ENCODE results near the gene ELMO1.

The ELMO1 gene

GRCh38 chr7:36999626-37000485 lies 448.8 kb downstream of the ELMO1 start:
- DNase-seq (ENCODE audit: insufficient read length) = no peak
- FAIRE-seq = no peak
- TF ChIP-seq TAF1 (IDR thresholded peaks at IDR 0.05; ENCODE audit: borderline replicate concordance, low read depth, low read length) = no peak
- no peak for TF ChIP-seq POLR2AphosphoS5 (IDR thresholded peaks at IDR 0.05; ENCODE audit: low read depth, low read length)
- TF ChIP-seq POLR2A (IDR thresholded peaks at IDR 0.05; ENCODE audit: low read depth, low read length) = no peak

GRCh38 chr7:36995776-36996175 lies 452.9 kb downstream of the ELMO1 start:
- no peak for FAIRE-seq
- TF ChIP-seq TAF1 (IDR thresholded peaks at IDR 0.05; ENCODE audit: borderline replicate concordance, low read depth, low read length) = no peak
- TF ChIP-seq POLR2AphosphoS5 (IDR thresholded peaks at IDR 0.05; ENCODE audit: low read depth, low read length) = no peak
- no peak for TF ChIP-seq POLR2A (IDR thresholded peaks at IDR 0.05; ENCODE audit: low read depth, low read length)
- DNase-seq (ENCODE audit: insufficient read length) = no peak

GRCh38 chr7:36994456-36995112 lies 454.1 kb downstream of the ELMO1 start:
- TF ChIP-seq POLR2A (IDR thresholded peaks at IDR 0.05; ENCODE audit: low read depth, low read length) (no peak), TAF1 (IDR thresholded peaks at IDR 0.05; ENCODE audit: borderline replicate concordance, low read depth, low read length) (no peak), POLR2AphosphoS5 (IDR thresholded peaks at IDR 0.05; ENCODE audit: low read depth, low read length) (no peak)
- no peak for DNase-seq (ENCODE audit: insufficient read length)
- no peak for FAIRE-seq

- DNase-seq (ENCODE audit: insufficient read length) (peak; percentile 25), FAIRE-seq (peak; percentile 92)
- TF ChIP-seq POLR2AphosphoS5 (IDR thresholded peaks at IDR 0.05; ENCODE audit: low read depth, low read length) (no peak), TAF1 (IDR thresholded peaks at IDR 0.05; ENCODE audit: borderline replicate concordance, low read depth, low read length) (no peak), POLR2A (IDR thresholded peaks at IDR 0.05; ENCODE audit: low read depth, low read length) (no peak)
Observed at GRCh38 chr7:36986948-36987724, 461.5 kb downstream of the ELMO1 start.

GRCh38 chr7:36986511-36986933 lies 462.1 kb downstream of the ELMO1 start:
- TF ChIP-seq POLR2AphosphoS5 (IDR thresholded peaks at IDR 0.05; ENCODE audit: low read depth, low read length) (no peak), TAF1 (IDR thresholded peaks at IDR 0.05; ENCODE audit: borderline replicate concordance, low read depth, low read length) (no peak), POLR2A (IDR thresholded peaks at IDR 0.05; ENCODE audit: low read depth, low read length) (no peak)
- FAIRE-seq = no peak
- DNase-seq (ENCODE audit: insufficient read length) = no peak

GRCh38 chr7:36985866-36986400 lies 462.7 kb downstream of the ELMO1 start:
- no peak for FAIRE-seq
- no peak for DNase-seq (ENCODE audit: insufficient read length)
- TF ChIP-seq POLR2AphosphoS5 (IDR thresholded peaks at IDR 0.05; ENCODE audit: low read depth, low read length) = no peak
- TF ChIP-seq TAF1 (IDR thresholded peaks at IDR 0.05; ENCODE audit: borderline replicate concordance, low read depth, low read length) = no peak
- no peak for TF ChIP-seq POLR2A (IDR thresholded peaks at IDR 0.05; ENCODE audit: low read depth, low read length)

- TF ChIP-seq POLR2A (IDR thresholded peaks at IDR 0.05; ENCODE audit: low read depth, low read length) = no peak
- no peak for TF ChIP-seq TAF1 (IDR thresholded peaks at IDR 0.05; ENCODE audit: borderline replicate concordance, low read depth, low read length)
- no peak for TF ChIP-seq POLR2AphosphoS5 (IDR thresholded peaks at IDR 0.05; ENCODE audit: low read depth, low read length)
- DNase-seq (ENCODE audit: insufficient read length) = no peak
- FAIRE-seq = no peak
Observed at GRCh38 chr7:36985316-36985715, 463.3 kb downstream of the ELMO1 start.

- DNase-seq (ENCODE audit: insufficient read length) = no peak
Observed at GRCh38 chr7:36984710-36985312, 463.9 kb downstream of the ELMO1 start.

GRCh38 chr7:36984041-36984521 lies 464.6 kb downstream of the ELMO1 start:
- FAIRE-seq = no peak
- DNase-seq (ENCODE audit: insufficient read length) = no peak
- TF ChIP-seq TAF1 (IDR thresholded peaks at IDR 0.05; ENCODE audit: borderline replicate concordance, low read depth, low read length) (no peak), POLR2AphosphoS5 (IDR thresholded peaks at IDR 0.05; ENCODE audit: low read depth, low read length) (no peak), POLR2A (IDR thresholded peaks at IDR 0.05; ENCODE audit: low read depth, low read length) (no peak)

More at GRCh38 chr7:36984710-36985312, 463.9 kb downstream of the ELMO1 start:
- TF ChIP-seq POLR2AphosphoS5 (IDR thresholded peaks at IDR 0.05; ENCODE audit: low read depth, low read length) = no peak
- TF ChIP-seq TAF1 (IDR thresholded peaks at IDR 0.05; ENCODE audit: borderline replicate concordance, low read depth, low read length) = no peak
- no peak for TF ChIP-seq POLR2A (IDR thresholded peaks at IDR 0.05; ENCODE audit: low read depth, low read length)
- FAIRE-seq = no peak

GRCh38 chr7:36982766-36983165 lies 465.9 kb downstream of the ELMO1 start:
- FAIRE-seq = no peak
- DNase-seq (ENCODE audit: insufficient read length) = no peak
- TF ChIP-seq POLR2A (IDR thresholded peaks at IDR 0.05; ENCODE audit: low read depth, low read length) (no peak), POLR2AphosphoS5 (IDR thresholded peaks at IDR 0.05; ENCODE audit: low read depth, low read length) (no peak), TAF1 (IDR thresholded peaks at IDR 0.05; ENCODE audit: borderline replicate concordance, low read depth, low read length) (no peak)

All from GM12892 (cell line).